Astrocyte of the spinal cord (primary cell): ENCODE results near the gene ARHGAP12.

Experiments
- DNase-seq: peaks from one replicate; pipeline ENCODE4 v3.0.0; 2011; ENCODE audit warnings: low read depth, low spot score
- H3K4me3 ChIP-seq: 2 replicates; pipeline ENCODE4 v1.5.1; 2011; ENCODE audit warnings: low read depth, mild to moderate bottlenecking, low read length, moderate library complexity
- CTCF ChIP-seq: IDR thresholded peaks from 2 replicates; pipeline ENCODE4 v1.5.1; 2012; ENCODE audit warnings: low read depth, mild to moderate bottlenecking, low read length, inconsistent platforms
- in situ Hi-C: cut with HindIII; loops from 2 replicates; pipeline ENCODE4 v1.10.0; 2017; ENCODE audit warnings: low sequenced_read_pairs

ARHGAP12 gene

GRCh38 chr10:31789555-31789954, 139.1 kb downstream of the ARHGAP12 start:
- TF ChIP-seq CTCF = no peak
- no peak overlapping the region for H3K4me3 ChIP-seq
- in situ Hi-C loops = no loop called here
- DNase-seq = no peak

GRCh38 chr10:31782701-31783100, 145.9 kb downstream of the ARHGAP12 start:
- no peak overlapping the region for H3K4me3 ChIP-seq
- in situ Hi-C loops = no loop called here
- TF ChIP-seq CTCF = no peak
- no peak for DNase-seq

- TF ChIP-seq CTCF = no peak
- no peak for DNase-seq
- in situ Hi-C loops = no loop called here
- no peak overlapping the region for H3K4me3 ChIP-seq
Observed at GRCh38 chr10:31780717-31781116, 147.9 kb downstream of the ARHGAP12 start.

- TF ChIP-seq CTCF = no peak
- no peak overlapping the region for H3K4me3 ChIP-seq
- in situ Hi-C loops = no loop called here
- no peak for DNase-seq
Observed at GRCh38 chr10:31778627-31779026, 150.0 kb downstream of the ARHGAP12 start.

- H3K4me3 ChIP-seq = no peak overlapping the region
Observed at GRCh38 chr10:31776159-31776558, 152.5 kb downstream of the ARHGAP12 start.

GRCh38 chr10:31774928-31775650, 153.5 kb downstream of the ARHGAP12 start:
- in situ Hi-C loops = no loop called here
- H3K4me3 ChIP-seq = no peak overlapping the region
- no peak for TF ChIP-seq CTCF
- no peak for DNase-seq

More at GRCh38 chr10:31776159-31776558, 152.5 kb downstream of the ARHGAP12 start:
- no peak for TF ChIP-seq CTCF
- DNase-seq = no peak
- in situ Hi-C loops = no loop called here
